Body of pancreas (tissue), 4 donors: Measurements from ENCODE around the gene SETD5. TPM values are rescaled to one million over a fixed set of nuclear protein-coding genes. Genes with fewer than 3 reads are reported as not detected.

Source experiments
- ATAC-seq: fragments of 150-250 bp; one replicate; pipeline ENCODE4 v1.9.1; 2016
- DNase-seq, 4 donors: peaks; one replicate each; pipeline ENCODE4 v3.0.0-alpha.2; 2019
- H3K27ac ChIP-seq, 4 donors: fragments of 200-600 bp; sonication (generic); 1 replicate in 3 of 4; 2 replicates in 1 of 4; pipeline versions ENCODE4 v1.5.1 to v1.6.1; 2016 to 2019; ENCODE audit warnings: mild to moderate bottlenecking in 1 of 4, mixed read lengths in 1 of 4, moderate library complexity in 1 of 4
- H3K27me3 ChIP-seq, 2 donors: fragments of 200-600 bp; sonication (generic); one replicate each; pipeline ENCODE4 v1.6.0; 2016; ENCODE audit warnings: mild to moderate bottlenecking in 1 of 2
- H3K36me3 ChIP-seq, 2 donors: fragments of 200-600 bp; sonication (generic); replicated peaks in 1 of 2; 2 replicates each; pipeline ENCODE4 v1.5.1; 2016; ENCODE audit warnings: low read depth in 2 of 2; ENCODE audit not compliant: insufficient read depth in 1 of 2
- H3K4me1 ChIP-seq: fragments of 200-600 bp; sonication (generic); one replicate; pipeline ENCODE4 v1.6.0; 2016
- H3K4me3 ChIP-seq, 2 donors: fragments of 200-600 bp; sonication (generic); 1 replicate in 1 of 2; 2 replicates in 1 of 2; pipeline ENCODE4 v1.5.1; 2016 to 2019
- H3K9me3 ChIP-seq, 3 donors: fragments of 200-600 bp; sonication (generic); 1 replicate in 2 of 3; 2 replicates in 1 of 3; pipeline ENCODE4 v1.5.1; 2016
- POLR2A ChIP-seq, 3 donors: fragments of 450-650 bp; IDR thresholded peaks; one replicate each; pipeline ENCODE4 v1.6.1; 2016; ENCODE audit warnings: antibody characterized with exemption in 3 of 3, mild to moderate bottlenecking in 2 of 3
- WGBS, 2 donors: methylation state at CpG; one replicate each; pipeline ENCODE4 v1.1.5; 2017; 5-methylcytosine and 5-hydroxymethylcytosine counted together
- intact Hi-C: fragments of 100-400 bp; cut with DNase I; formaldehyde crosslinking; loops from one replicate; pipeline ENCODE4 v1.15.1; 2023
- total RNA-seq, 2 donors: library from RNA; depleted of rRNA; stranded (reverse); fragments of >200 nt; gene quantifications; one replicate each; pipeline ENCODE4 v1.1.0, GENCODE V29; 2016
- TF ChIP-seq, protein P1 (sequence below), 7 experiments: fragments of 450-650 bp in 4 of 7; fragments of 200-600 bp in 3 of 7; sonication (generic) in 3 of 7; IDR thresholded peaks; one replicate each; pipeline ENCODE4 v1.5.1; 2016 to 2019; ENCODE audit warnings: antibody characterized with exemption in 7 of 7

SETD5 gene
- total RNA-seq, 2 donors from 2014 or later, result 64.3 to 102 TPM

DNA sequence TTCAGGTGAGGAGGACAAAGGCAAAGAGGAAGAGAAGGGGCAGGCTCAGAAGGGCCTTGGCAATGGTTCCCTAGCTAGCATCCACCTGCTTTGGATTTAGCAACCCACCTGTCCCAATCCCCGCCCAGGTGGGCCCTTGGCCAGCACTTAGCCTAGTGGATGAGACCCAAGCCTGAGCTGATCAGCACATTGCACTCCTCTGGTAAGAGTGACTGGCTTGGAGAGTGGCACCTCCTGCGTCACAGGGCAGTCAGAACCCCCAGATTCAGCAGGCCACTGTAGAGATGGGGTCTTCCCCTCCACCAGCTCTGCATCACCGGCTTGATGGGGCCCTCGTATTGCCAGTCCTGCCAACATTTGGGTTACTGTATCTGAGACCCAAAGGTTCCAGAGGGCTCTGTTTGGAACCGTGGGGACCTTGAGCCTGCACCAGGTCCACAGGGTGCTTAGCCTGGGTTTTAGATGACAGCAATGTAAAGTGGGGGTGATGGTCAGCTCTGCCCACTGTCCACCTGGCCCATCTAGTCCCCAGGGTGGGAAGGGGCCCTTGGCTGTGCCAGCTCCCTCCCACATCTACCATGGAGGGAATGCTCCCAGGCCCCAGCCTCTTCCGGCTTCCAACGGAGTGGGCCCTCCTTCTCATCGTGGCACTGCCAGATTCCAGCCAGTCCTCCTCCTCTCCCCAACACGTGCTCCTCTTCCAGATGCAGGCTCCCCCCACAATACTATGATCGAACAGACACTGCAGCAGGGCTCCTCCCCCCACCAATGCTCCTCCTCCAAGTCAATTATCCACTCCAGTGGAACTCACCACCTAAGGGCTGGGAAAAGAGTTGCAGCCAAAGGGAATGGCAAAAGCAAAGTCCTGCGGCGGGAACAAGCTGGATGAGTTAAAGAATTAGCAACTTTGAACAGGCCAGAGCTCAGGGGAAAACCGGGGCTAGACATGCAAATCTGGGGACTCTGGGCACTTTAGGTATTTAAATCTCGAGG is 110.5 kb downstream of the SETD5 start:
- H3K27me3 ChIP-seq, result peaks cover 0 to 12% of the 10 kb centered on the region in 2 donors
- H3K36me3 ChIP-seq, result no peaks in the 10 kb centered on the region
- H3K27ac ChIP-seq, result no peak overlapping the region
- 49 to 58% methylated on average over 9 to 14 of the region's 14 CpGs for WGBS, 2 donors
- no peak overlapping the region for H3K4me3 ChIP-seq
- no peak for TF ChIP-seq POLR2A (IDR thresholded peaks at IDR 0.05)
- TF ChIP-seq, protein P1, sequence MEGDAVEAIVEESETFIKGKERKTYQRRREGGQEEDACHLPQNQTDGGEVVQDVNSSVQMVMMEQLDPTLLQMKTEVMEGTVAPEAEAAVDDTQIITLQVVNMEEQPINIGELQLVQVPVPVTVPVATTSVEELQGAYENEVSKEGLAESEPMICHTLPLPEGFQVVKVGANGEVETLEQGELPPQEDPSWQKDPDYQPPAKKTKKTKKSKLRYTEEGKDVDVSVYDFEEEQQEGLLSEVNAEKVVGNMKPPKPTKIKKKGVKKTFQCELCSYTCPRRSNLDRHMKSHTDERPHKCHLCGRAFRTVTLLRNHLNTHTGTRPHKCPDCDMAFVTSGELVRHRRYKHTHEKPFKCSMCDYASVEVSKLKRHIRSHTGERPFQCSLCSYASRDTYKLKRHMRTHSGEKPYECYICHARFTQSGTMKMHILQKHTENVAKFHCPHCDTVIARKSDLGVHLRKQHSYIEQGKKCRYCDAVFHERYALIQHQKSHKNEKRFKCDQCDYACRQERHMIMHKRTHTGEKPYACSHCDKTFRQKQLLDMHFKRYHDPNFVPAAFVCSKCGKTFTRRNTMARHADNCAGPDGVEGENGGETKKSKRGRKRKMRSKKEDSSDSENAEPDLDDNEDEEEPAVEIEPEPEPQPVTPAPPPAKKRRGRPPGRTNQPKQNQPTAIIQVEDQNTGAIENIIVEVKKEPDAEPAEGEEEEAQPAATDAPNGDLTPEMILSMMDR (IDR thresholded peaks at IDR 0.05), result no peak
- H3K9me3 ChIP-seq, result no peaks in the 10 kb centered on the region
- DNase-seq (no peak), ATAC-seq (no peak)
- intact Hi-C loops, result no loop called here
- H3K4me1 ChIP-seq, result no peaks in the 10 kb centered on the region

DNA sequence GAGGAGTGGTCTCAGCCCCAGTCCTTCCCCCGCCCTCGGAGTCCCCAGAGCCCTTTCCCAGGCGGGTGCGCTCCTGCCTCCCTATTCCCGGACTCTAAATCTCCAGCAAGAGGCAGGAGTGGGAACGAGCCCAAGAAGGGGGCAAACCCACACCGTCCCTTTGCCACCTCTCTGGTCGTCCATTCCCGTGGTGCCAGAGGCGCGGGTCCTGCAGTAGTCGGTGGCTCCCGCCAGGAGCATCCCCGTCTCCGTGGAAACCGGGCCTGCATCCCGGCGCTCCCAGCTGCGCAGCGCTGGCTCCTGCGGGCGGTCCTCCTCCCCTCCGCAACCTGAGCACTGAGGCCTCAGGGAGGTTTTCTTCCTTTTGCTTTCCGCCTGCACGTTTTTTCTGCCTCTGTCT is 111.4 kb downstream of the SETD5 start:
- TF ChIP-seq POLR2A (IDR thresholded peaks at IDR 0.05), result no peak
- TF ChIP-seq, protein P1 (IDR thresholded peaks at IDR 0.05), result no peak
- 7 to 9% methylated on average over 19 to 25 of the region's 25 CpGs for WGBS, 2 donors
- H3K9me3 ChIP-seq, result no peaks in the 10 kb centered on the region
- ATAC-seq (no peak), DNase-seq (no peak)
- no peak overlapping the region for H3K27ac ChIP-seq
- intact Hi-C loops, result no loop called here
- H3K27me3 ChIP-seq, result peaks cover 0 to 12% of the 10 kb centered on the region in 2 donors
- no peak overlapping the region for H3K4me3 ChIP-seq
- no peaks in the 10 kb centered on the region for H3K4me1 ChIP-seq
- no peaks in the 10 kb centered on the region for H3K36me3 ChIP-seq

DNA sequence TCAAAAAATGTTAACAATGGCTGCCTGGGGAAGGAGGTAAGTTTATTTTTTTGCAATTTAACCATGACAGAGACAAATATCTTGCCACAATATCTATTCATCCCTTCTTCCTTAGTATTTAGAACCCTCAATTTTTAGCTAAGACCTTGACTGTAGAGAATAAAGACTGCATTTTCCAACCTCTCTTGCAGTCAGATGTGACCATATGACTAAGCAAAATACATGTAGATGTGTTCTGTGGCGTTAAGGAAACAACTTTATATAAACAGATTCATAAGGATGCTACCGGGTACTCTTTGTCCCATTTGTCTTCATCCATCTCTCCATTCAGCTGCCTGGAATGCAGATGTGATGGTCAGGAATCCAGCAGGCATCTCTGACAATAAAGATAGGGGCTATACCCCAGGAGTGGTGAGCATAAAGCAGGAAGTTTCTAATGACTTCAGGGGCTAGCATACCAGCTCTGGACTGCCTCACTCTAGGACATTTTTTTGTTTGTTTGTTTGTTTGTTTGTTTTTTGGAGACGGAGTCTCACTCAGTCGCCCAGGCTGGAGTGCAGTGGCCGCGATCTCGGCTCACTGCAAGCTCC is 115.1 kb downstream of the SETD5 start:
- Histone ChIP-seq H3K27ac (no peak overlapping the region), H3K36me3 (no peaks in the 10 kb centered on the region), H3K4me1 (no peaks in the 10 kb centered on the region), H3K9me3 (no peaks in the 10 kb centered on the region), H3K4me3 (no peak overlapping the region), H3K27me3 (peaks cover 0 to 12% of the 10 kb centered on the region in 2 donors)
- WGBS, 2 donors, result 53 to 62% methylated on average over 7 of the region's 7 CpGs
- DNase-seq, result no peak
- no peak for ATAC-seq
- intact Hi-C loops, result no loop called here
- no peak for TF ChIP-seq POLR2A (IDR thresholded peaks at IDR 0.05)
- TF ChIP-seq, protein P1 (IDR thresholded peaks at IDR 0.05), result no peak

DNA sequence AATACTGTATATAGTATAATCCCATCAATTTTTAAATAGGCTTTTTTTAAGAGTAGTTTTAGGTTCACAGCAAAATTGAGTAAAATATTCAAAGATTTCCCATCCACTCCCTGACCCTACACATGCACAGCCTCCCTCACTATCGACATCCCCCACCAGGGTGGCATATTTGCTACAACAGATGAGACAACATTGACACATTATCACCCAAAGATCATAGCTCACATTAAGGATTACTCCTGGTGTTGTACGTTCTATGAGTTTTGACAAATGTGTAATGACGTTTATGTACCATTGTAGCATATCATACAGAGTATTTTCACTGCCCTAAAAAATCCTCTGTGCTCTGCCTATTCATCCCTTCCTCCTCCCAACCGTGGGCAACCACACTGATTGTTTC is 116.9 kb downstream of the SETD5 start:
- peaks cover 0 to 2% of the 10 kb centered on the region in 2 donors for H3K27me3 ChIP-seq
- H3K9me3 ChIP-seq, result no peaks in the 10 kb centered on the region
- no peak overlapping the region for H3K27ac ChIP-seq
- ATAC-seq (no peak), DNase-seq (no peak)
- H3K4me1 ChIP-seq, result no peaks in the 10 kb centered on the region
- WGBS, 2 donors, result 49 to 52% methylated on average over 4 of the region's 4 CpGs
- intact Hi-C loops, result no loop called here
- TF ChIP-seq, protein P1 (IDR thresholded peaks at IDR 0.05), result no peak
- H3K36me3 ChIP-seq, result no peaks in the 10 kb centered on the region
- H3K4me3 ChIP-seq, result no peak overlapping the region
